GM12878 (cell line): Measurements from ENCODE around the gene MFAP4. TPM values are rescaled to one million over a fixed set of nuclear protein-coding genes. Genes with fewer than 3 reads are reported as not detected.

Experiments used
- ATAC-seq: fragments of 200-7000 bp; cut with Tn5 transposase; 3 replicates; pipeline ENCODE4 v1.9.1; 2020; ENCODE audit warnings: mild to moderate bottlenecking, moderate library complexity
- BruUV-seq: library from RNA; stranded (reverse); fragments of 400-500 nt; replicated peaks from 2 replicates; lab custom pipeline; 2021; lab: Mats Ljungman, UMichigan
- CTCF ChIA-PET: fragments of 300-600 bp; sonication (Branson Sonifier 250); formaldehyde crosslinking; extraction: SDS; loops from one replicate; lab custom pipeline; 2021; ENCODE audit warnings: inconsistent platforms; lab: Yijun Ruan, JAX
- POLR2A ChIA-PET: fragments of 350-600 bp; formaldehyde crosslinking; extraction: SDS; loops from one replicate; lab custom pipeline; 2021; ENCODE audit warnings: inconsistent platforms; lab: Charles Lee
- RAD21 ChIA-PET: fragments of 300-600 bp; sonication (Branson Sonifier 250); formaldehyde crosslinking; loops from one replicate; lab custom pipeline; 2023; ENCODE audit warnings: antibody characterized with exemption; ENCODE audit not compliant: unreplicated experiment; lab: Charles Lee
- SMC1A ChIA-PET: fragments of 300-600 bp; sonication (Branson Sonifier 250); formaldehyde crosslinking; loops from one replicate; lab custom pipeline; 2023; ENCODE audit not compliant: unreplicated experiment, uncharacterized antibody; lab: Charles Lee
- DNase-seq: peaks from one replicate; pipeline ENCODE4 v3.0.0-alpha.2; 2011; ENCODE audit warnings: low read depth, low spot score
- FAIRE-seq: peaks from 3 replicates; lab custom pipeline; 2011; peaks lifted over from hg19 to GRCh38; lab: Jason Lieb, UNC
- H2AFZ ChIP-seq: 2 replicates; pipeline ENCODE4 v1.6.0; 2011; ENCODE audit warnings: low read depth, low read length, control low read depth; ENCODE audit not compliant: control insufficient read depth
- H3K27ac ChIP-seq: 2 replicates; pipeline ENCODE4 v1.5.1; 2011; ENCODE audit warnings: control low read depth; ENCODE audit not compliant: control insufficient read depth, insufficient read depth
- H3K27me3 ChIP-seq, 2 experiments: replicated peaks in 1 of 2; 2 replicates each; pipeline versions ENCODE4 v1.6.0 to v1.6.1; 2011; ENCODE audit warnings: low read length in 1 of 2; ENCODE audit not compliant: control insufficient read depth in 2 of 2, insufficient read depth in 2 of 2
- H3K36me3 ChIP-seq, 2 experiments: 2 replicates each; pipeline ENCODE4 v1.5.1; 2011; ENCODE audit warnings: low read length in 1 of 2; ENCODE audit not compliant: control insufficient read depth in 2 of 2, insufficient read depth in 2 of 2
- H3K4me1 ChIP-seq: 2 replicates; pipeline ENCODE4 v1.6.1; 2011; ENCODE audit warnings: mild to moderate bottlenecking, low read length, moderate library complexity, mixed read lengths; ENCODE audit not compliant: control insufficient read depth, insufficient read depth
- H3K4me2 ChIP-seq: 2 replicates; pipeline ENCODE4 v1.6.0; 2011; ENCODE audit warnings: control low read depth; ENCODE audit not compliant: control insufficient read depth, insufficient read depth
- H3K4me3 ChIP-seq: fragments of 200-600 bp; sonication (generic); 2 replicates; pipeline ENCODE4 v1.5.1; 2016
- H3K79me2 ChIP-seq: 2 replicates; pipeline ENCODE4 v1.6.0; 2011; ENCODE audit warnings: low read length; ENCODE audit not compliant: control insufficient read depth, insufficient read depth
- H3K9ac ChIP-seq: 2 replicates; pipeline ENCODE4 v1.8.0; 2011; ENCODE audit warnings: low read length, control low read depth, mixed read lengths; ENCODE audit not compliant: control insufficient read depth, insufficient read depth
- H3K9me3 ChIP-seq: replicated peaks from 3 replicates; pipeline ENCODE4 v1.5.1; 2011; ENCODE audit warnings: mild to moderate bottlenecking, low read length; ENCODE audit not compliant: control insufficient read depth, insufficient read depth
- H4K20me1 ChIP-seq: 2 replicates; pipeline ENCODE4 v1.6.0; 2011; ENCODE audit not compliant: control insufficient read depth, insufficient read depth
- CBFB ChIP-seq: IDR thresholded peaks from 2 replicates; pipeline ENCODE4 v1.6.1; 2016; ENCODE audit warnings: antibody characterized with exemption, low read depth
- E2F8 ChIP-seq: fragments of 450-650 bp; IDR thresholded peaks from 2 replicates; pipeline ENCODE4 v1.6.1; 2018; ENCODE audit warnings: mild to moderate bottlenecking, low read depth, moderate library complexity; ENCODE audit not compliant: partially characterized antibody
- FOXK2 ChIP-seq: fragments of 450-650 bp; IDR thresholded peaks from 2 replicates; pipeline ENCODE4 v1.6.1; 2017; ENCODE audit warnings: mild to moderate bottlenecking, moderate library complexity
- HCFC1 ChIP-seq: fragments of 150-350 bp; IDR thresholded peaks from 2 replicates; pipeline ENCODE4 v1.6.1; 2014; ENCODE audit warnings: low read length
- WGBS: methylation state at CpG from one replicate; pipeline ENCODE4 v1.1.6; 2016; ENCODE audit warnings: low lambda C conversion rate; ENCODE audit not compliant: insufficient replicate concordance, insufficient coverage; ENCODE audit errors: missing lambda C conversion rate; 5-methylcytosine and 5-hydroxymethylcytosine counted together
- in situ Hi-C: fragments of 300-500 bp; cut with MboI; formaldehyde crosslinking; loops from 9 replicates; pipeline ENCODE4 v1.14.3; 2018; ENCODE audit warnings: mixed read lengths
- intact Hi-C: fragments of 100-400 bp; cut with micrococcal nuclease; formaldehyde crosslinking; loops from one replicate; pipeline ENCODE4 v1.14.2; 2022; ENCODE audit not compliant: unreplicated experiment
- polyA plus RNA-seq, 11 experiments: library from polyadenylated mRNA; depleted of rRNA in 4 of 11; unstranded in 6 of 11; stranded (reverse) in 5 of 11; fragments of >200 nt; fragmentation: Nextera tagmentation in 4 of 11; fragmentation: Illumina TruSeq in 1 of 11; extraction: Ambion mirVana in 4 of 11; extraction: Trizol in 1 of 11; gene quantifications; 1 replicate in 1 of 11; 2 replicates in 10 of 11; pipeline versions ENCODE4 v1.2.1 to v1.2.3, GENCODE V29; 2011 to 2016; ENCODE audit warnings: inconsistent platforms in 2 of 11, missing spikeins in 2 of 11, low read depth in 1 of 11
- total RNA-seq, 4 experiments: library from RNA; depleted of rRNA in 3 of 4; stranded (reverse); fragments of >200 nt in 3 of 4; fragmentation: Illumina TruSeq in 1 of 4; extraction: Trizol in 1 of 4; gene quantifications; 2 replicates each; pipeline versions ENCODE4 v1.2.1 to v1.2.3, GENCODE V29; 2013 to 2021

The MFAP4 gene
- total and polyA plus RNA-seq, 10 of the 15 experiments (the other 5 are each of a cell fraction or from before 2014, with no cell fraction given), result 0.08 to 0.28 (median 0.09) TPM; not detected in 7

- WGBS, result 53% methylated on average over 5 of the region's 5 CpGs
These were observed 18.1 kb upstream of the MFAP4 start for GRCh38 chr17:19405114-19405513.

More at GRCh38 chr17:19405114-19405513, 18.1 kb upstream of the MFAP4 start:
- SMC1A ChIA-PET, result no interaction called here
- Histone ChIP-seq H3K27me3 (no peaks in the 10 kb centered on the region; a peak in 3 of 4 replicates), H3K9ac (no peak overlapping the region), H2AFZ (no peak overlapping the region), H3K79me2 (no peaks in the 10 kb centered on the region), H3K4me3 (no peak overlapping the region), H3K36me3 (no peaks in the 10 kb centered on the region), H3K4me2 (no peak overlapping the region), H4K20me1 (no peaks in the 10 kb centered on the region), H3K27ac (no peak overlapping the region), H3K4me1 (no peaks in the 10 kb centered on the region), H3K9me3 (no peaks in the 10 kb centered on the region)
- FAIRE-seq (no peak), DNase-seq (no peak), ATAC-seq (no peak)
- intact Hi-C loops (no loop called here), in situ Hi-C loops (no loop called here)
- POLR2A ChIA-PET, result no interaction called here
- RAD21 ChIA-PET, result no interaction called here
- no TSS peak for BruUV-seq
- TF ChIP-seq FOXK2 (no peak), E2F8 (no peak), CBFB (no peak), HCFC1 (no peak)
- CTCF ChIA-PET, result no interaction called here
